ENCODE data around the gene ARHGEF17.

The ARHGEF17 gene

DNA sequence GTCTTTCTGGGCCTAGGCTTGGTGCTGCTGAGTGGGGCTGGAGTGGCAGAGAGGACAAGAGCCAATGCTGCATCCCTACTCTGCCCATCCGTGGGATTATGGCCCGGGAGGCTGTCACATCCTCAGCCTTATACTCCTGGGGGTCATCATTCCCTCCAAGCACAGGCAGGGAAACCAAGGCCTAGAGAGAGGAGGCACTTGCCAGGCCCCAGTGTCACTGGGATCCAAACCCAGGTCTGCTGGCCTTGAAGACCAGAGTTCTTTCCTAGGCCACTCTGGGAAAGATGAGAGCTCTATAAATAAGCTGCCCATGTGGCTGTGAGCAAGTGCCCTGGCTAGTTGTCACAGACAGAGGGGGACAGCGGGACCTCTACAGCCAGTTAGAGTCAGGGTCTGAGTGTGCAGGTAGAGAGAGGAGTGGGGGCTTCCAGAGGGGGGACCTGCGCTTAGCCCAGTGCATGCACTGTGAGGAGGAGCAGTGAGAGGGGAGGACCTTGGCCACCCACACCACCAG, 72.9 kb downstream of the ARHGEF17 start:
- DNase-seq (ENCODE audit: low read depth in 2 of 2) = no peak

DNA sequence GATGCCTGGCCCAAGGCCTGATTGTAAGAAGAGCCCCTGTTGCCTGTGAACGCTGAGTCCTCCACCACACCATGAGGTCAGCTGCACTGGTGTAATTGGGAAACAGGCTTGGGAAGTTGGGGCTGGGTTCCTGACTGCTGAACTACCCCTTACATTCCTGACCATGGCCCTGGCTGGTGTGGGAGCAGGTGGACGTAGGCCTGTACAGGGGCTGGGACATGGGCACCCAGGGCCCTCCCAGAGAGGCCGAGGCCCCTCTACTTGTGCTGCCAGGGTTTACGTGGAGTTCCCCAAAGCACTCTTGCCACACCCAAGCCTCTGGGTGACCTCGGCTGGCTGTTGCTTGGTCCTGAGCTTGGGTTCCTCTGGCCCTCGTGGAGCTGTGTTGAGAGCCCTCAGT, 73.5 kb downstream of the ARHGEF17 start:
- no peak for DNase-seq (ENCODE audit: low read depth in 2 of 2)

- no peak for DNase-seq (ENCODE audit: low read depth in 2 of 2)
These were observed 74.1 kb downstream of the ARHGEF17 start for GRCh38 chr11:73382183-73382582.

GRCh38 chr11:73382747-73383146, 74.7 kb downstream of the ARHGEF17 start:
- no peak for DNase-seq (ENCODE audit: low read depth in 2 of 2)

DNA sequence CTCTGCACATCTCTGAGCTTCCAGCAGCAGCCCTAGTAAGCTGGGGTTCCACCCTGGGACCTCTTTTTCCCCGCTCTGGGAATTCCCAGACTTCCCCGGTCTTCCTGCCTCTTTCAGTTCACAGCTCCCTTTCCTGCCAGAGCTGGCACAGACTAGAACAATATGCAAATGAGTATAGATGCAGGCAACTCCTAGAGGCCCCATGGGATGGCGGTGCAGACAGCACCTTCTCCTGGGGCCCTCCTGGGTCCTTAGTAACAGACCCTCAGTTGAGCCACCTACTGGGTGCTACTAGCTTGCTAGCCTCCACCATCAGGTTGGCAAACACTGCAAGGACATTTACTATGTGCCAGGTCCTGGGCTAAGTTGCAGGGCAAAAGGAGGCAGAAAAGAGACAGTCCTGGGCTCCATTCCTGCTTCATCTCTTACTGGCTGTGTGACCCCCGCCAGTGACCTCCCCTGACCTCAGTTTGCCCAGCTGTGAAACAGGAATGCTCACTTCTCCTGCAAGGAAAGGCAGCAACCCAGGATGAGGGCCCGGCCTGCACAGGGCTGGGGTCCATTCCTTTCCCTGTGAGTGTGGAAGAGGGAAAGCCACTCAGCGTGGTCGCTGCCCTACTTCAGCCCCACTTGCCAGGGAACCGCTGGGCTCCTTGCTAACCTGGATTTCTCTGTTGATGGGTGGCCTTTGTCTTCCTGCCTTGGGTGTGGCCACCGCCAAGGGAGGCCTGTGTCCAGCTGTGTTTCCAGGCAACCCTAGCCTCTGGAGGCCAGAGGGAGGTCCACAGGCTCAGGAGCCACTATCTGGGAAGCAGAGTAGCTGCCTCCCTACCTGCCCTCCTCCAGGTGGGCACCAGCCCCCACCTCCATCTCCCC, 75.4 kb downstream of the ARHGEF17 start:
- DNase-seq (ENCODE audit: low read depth in 2 of 2) = no peak

- DNase-seq (ENCODE audit: low read depth in 2 of 2) = no peak
These were observed 76.0 kb downstream of the ARHGEF17 start for GRCh38 chr11:73384125-73384441.

GRCh38 chr11:73384531-73384871, 76.4 kb downstream of the ARHGEF17 start:
- DNase-seq (ENCODE audit: low read depth in 2 of 2) = no peak

DNA sequence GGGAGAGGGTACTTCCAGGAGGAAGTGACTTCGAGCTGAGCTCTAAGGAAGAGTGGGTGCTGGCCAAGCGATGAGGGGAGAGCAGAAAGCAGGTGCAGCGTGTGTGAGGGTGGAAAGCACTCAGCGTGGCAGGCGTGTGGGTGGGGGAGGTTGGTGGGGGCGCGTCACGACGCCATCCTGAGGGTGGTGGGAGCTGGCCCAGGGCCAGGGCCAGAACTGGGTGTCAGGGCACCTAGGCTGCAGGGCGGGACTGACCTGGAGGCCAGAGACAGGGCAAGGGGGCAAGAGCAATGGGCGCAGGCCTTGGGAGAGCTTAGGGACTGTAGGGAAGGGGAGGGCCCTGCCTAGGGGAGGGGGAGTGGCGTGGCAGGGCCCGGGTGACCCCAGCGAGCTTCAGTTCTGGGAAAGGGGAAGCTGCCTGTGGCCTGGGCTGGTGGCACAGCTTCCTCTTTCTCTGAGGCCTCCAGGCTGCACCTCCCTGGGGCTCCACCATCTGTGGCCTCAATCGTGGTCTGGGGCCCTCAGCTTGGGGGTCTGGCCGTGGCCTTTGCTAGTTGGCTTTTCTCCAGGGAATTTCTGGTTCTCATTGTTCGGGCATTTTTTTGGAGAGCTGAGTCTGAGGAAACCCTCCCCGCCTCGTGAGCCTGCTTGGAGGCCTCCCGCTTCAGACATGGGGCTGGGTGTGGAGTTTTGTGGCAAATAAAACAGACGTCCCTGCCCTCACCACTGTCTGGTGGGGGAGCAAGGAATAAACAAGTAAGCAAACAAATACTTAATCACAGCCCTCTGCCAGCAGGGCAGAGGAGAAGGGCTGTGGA, 77.0 kb downstream of the ARHGEF17 start:
- no peak for DNase-seq (ENCODE audit: low read depth in 2 of 2)

- DNase-seq (ENCODE audit: low read depth in 2 of 2) = no peak
These were observed 77.9 kb downstream of the ARHGEF17 start for GRCh38 chr11:73386016-73386415.

DNA sequence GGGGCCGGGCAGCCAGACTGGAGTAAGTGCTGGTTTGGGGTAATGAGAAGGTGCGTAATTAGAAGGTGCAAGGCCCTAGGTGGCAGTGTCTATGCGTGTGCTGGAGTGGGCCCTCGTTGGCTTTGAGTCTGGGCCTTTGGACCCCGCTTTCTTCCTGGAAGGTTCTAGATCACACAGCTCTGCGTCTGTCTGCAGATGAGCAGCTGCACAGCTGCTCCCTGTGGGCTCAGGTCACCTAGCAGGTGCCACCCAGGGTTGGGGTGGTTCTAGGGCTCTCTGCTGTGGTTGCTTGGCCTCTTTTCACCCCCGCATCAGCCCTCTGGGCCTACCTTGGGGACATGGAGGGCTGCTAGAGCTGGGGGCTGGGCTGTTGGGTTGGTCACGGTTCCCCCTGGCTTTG, 78.5 kb downstream of the ARHGEF17 start:
- no peak for DNase-seq (ENCODE audit: low read depth in 2 of 2)

GRCh38 chr11:73387594-73388264, 79.7 kb downstream of the ARHGEF17 start:
- no peak for DNase-seq (ENCODE audit: low read depth in 2 of 2)

- DNase-seq (ENCODE audit: low read depth in 2 of 2) = no peak
These were observed 80.4 kb downstream of the ARHGEF17 start for GRCh38 chr11:73388265-73389133.

- DNase-seq (ENCODE audit: low read depth in 2 of 2) = no peak
These were observed 81.1 kb downstream of the ARHGEF17 start for GRCh38 chr11:73389134-73389525.

GRCh38 chr11:73389916-73390315, 81.8 kb downstream of the ARHGEF17 start:
- DNase-seq (ENCODE audit: low read depth in 2 of 2) = no peak

DNA sequence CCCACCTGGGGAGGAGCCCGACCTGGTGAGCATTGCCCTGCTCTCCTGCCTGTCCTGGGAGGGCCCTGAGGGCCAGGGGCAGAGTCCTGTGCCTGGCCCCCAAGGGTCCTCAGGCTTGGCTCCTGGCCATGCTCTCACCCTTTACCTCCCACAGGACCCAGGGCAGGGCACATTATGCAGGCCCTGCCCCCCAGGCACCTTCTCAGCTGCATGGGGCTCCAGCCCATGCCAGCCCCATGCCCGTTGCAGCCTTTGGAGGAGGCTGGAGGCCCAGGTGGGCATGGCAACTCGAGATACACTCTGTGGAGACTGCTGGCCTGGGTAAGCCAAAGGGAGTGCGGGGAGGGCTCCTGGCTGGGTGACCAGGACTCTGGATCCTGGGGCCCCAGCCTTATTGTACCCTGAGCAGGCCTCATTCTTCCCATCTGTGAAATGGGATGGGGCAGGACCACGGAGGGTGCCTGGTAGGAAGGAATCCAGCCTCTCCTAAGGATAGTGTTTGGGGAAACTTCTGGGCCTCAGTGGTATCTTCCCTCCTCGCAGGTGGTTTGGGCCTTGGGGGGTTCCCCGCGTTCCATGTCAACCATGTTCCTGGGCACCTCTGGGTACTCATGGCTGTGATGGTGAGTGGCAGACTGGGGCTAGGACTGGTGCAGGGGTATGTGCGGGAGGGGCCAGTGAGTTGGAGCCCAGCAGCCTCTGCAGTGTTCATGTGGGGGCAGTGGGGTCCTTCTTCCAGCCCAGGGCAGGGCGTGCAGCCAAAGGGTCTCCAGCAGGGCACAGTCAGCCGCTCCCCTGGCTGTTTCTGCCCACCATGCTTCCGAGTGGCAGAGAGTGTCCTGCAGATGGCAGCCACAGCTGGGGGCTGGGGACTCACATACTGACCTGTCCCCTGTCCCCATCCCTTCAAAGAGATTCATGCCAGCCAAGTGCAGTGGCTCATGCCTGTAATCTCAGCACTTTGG, 82.8 kb downstream of the ARHGEF17 start:
- no peak for DNase-seq (ENCODE audit: low read depth in 2 of 2)

DNA sequence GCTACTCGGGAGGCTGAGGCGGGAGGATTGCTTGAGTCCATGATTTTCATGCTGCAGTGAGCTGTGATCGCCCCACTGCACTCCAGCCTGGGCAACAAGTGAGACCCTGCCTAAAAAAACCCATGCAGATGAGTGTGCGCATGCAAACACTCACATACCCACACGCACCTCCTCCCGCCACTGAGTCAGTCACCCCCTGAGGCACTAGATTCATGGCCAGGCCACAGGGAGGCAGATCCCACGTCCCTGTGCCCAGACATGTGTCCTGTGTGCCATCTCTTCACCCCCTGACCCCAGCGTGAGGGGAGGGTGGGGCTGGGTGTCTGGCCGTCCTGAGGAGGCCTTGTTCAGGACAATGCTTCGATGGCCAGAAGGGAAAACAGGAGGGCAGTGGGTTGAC, 83.6 kb downstream of the ARHGEF17 start:
- no peak for DNase-seq (ENCODE audit: low read depth in 2 of 2)

DNA sequence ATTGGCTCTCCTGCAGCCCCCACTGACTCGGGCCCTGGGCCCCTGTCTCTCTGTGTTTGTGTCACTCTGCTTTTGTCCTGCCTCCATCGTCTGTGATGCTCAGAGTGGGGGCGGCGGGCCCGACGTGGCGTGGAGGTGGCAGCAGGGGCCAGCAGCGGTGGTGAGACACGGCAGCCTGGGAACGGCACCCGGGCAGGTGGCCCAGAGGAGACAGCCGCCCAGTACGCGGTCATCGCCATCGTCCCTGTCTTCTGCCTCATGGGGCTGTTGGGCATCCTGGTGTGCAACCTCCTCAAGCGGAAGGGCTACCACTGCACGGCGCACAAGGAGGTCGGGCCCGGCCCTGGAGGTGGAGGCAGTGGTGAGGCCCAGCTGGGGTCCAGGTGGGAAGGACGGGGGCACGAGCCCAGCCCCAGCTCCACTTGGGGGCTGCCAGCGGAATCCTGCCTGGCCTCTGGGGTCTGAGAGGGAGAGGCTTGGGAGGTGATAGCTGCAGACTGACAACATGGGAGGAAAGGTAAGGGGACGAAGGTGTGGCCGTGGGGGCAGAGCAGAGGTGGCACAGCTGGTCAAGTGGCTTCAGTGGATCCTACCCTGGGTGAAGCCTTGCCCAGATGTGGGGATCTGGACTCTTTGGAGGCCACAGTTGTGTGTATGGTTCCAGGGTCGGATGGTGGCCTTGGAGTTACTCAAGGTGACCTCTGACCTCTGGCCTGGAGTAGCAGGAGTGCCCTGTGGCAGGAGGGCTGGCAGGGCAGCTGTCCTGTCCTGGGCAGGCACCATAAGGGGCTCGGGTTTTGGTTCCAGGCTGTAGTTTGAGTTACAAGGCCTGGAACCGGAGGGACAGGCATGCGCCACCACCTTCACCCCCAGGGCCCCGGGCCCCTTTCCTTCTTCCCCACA, 84.3 kb downstream of the ARHGEF17 start:
- DNase-seq (ENCODE audit: low read depth in 2 of 2) = no peak

- no peak for DNase-seq (ENCODE audit: low read depth in 2 of 2)
These were observed 84.9 kb downstream of the ARHGEF17 start for GRCh38 chr11:73393011-73393380.
